HG02759 (cell line): ENCODE data around the gene TMTC2.
"Not testable (repeated sequence)": the region's sequence is repeated elsewhere in the genome, so short reads cannot be mapped to it uniquely, and the experiment has no call there.

Experiments used
- ATAC-seq: cut with Tn5 transposase; IDR thresholded peaks from one replicate; pipeline ENCODE4 v1.9.1; 2021; ENCODE audit warnings: mild to moderate bottlenecking, moderate library complexity; ENCODE audit not compliant: unreplicated experiment

TMTC2 gene

GRCh38 chr12:82723093-82723492, 36.4 kb downstream of the TMTC2 start:
- no peak for ATAC-seq

GRCh38 chr12:82723891-82724290, 37.2 kb downstream of the TMTC2 start:
- no peak for ATAC-seq

- no peak for ATAC-seq
These were observed 39.0 kb downstream of the TMTC2 start for GRCh38 chr12:82725741-82726140.

- ATAC-seq: no peak
These were observed 41.2 kb downstream of the TMTC2 start for GRCh38 chr12:82727886-82728285.

GRCh38 chr12:82728710-82729109, 42.0 kb downstream of the TMTC2 start:
- ATAC-seq: no peak

GRCh38 chr12:82730953-82731459, 44.3 kb downstream of the TMTC2 start:
- no peak for ATAC-seq

- no peak for ATAC-seq
These were observed 53.7 kb downstream of the TMTC2 start for GRCh38 chr12:82740129-82741000.

- ATAC-seq: no peak
These were observed 58.5 kb downstream of the TMTC2 start for GRCh38 chr12:82745063-82745674.

GRCh38 chr12:82745807-82746206, 59.1 kb downstream of the TMTC2 start:
- no peak for ATAC-seq

GRCh38 chr12:82746668-82747067, 60.0 kb downstream of the TMTC2 start:
- ATAC-seq: no peak

- ATAC-seq: no peak
These were observed 62.3 kb downstream of the TMTC2 start for GRCh38 chr12:82749015-82749414.

- ATAC-seq: no peak
These were observed 68.2 kb downstream of the TMTC2 start for GRCh38 chr12:82754856-82755255.

- ATAC-seq: no peak
These were observed 69.6 kb downstream of the TMTC2 start for GRCh38 chr12:82756303-82756702.

- ATAC-seq: no peak
These were observed 70.4 kb downstream of the TMTC2 start for GRCh38 chr12:82757059-82757458.

- ATAC-seq: no peak
These were observed 71.0 kb downstream of the TMTC2 start for GRCh38 chr12:82757656-82758055.

- ATAC-seq: no peak
These were observed 72.1 kb downstream of the TMTC2 start for GRCh38 chr12:82758749-82759330.

- ATAC-seq: no peak
These were observed 73.7 kb downstream of the TMTC2 start for GRCh38 chr12:82760423-82760822.

- not testable (repeated sequence) for ATAC-seq
These were observed 78.5 kb downstream of the TMTC2 start for GRCh38 chr12:82765206-82765605.

- no peak for ATAC-seq
These were observed 79.4 kb downstream of the TMTC2 start for GRCh38 chr12:82765971-82766705.

- ATAC-seq: no peak
These were observed 88.0 kb downstream of the TMTC2 start for GRCh38 chr12:82774666-82775065.

- ATAC-seq: no peak
These were observed 93.8 kb downstream of the TMTC2 start for GRCh38 chr12:82780517-82780916.
